22Rv1 (cell line): ENCODE measurements around the gene OR2V2.

Source experiments
- H3K27ac ChIP-seq: fragments of 450-650 bp; 2 replicates; pipeline ENCODE4 v1.5.1; 2017
- CTCF ChIP-seq: fragments of 450-650 bp; IDR thresholded peaks from 2 replicates; pipeline ENCODE4 v1.5.1; 2017; ENCODE audit warnings: mild to moderate bottlenecking
- ZFX ChIP-seq: fragments of 450-650 bp; IDR thresholded peaks from 2 replicates; pipeline ENCODE4 v1.6.1; 2017; ENCODE audit warnings: antibody characterized with exemption, borderline replicate concordance

Gene OR2V2

GRCh38 chr5:181153814-181154213, 6.4 kb downstream of the OR2V2 start:
- TF ChIP-seq ZFX (no peak), CTCF (no peak)
- H3K27ac ChIP-seq, result no peak overlapping the region

- H3K27ac ChIP-seq, result no peak overlapping the region
- no peak for TF ChIP-seq ZFX
- TF ChIP-seq CTCF, result no peak
Observed at GRCh38 chr5:181156758-181157157, 9.4 kb downstream of the OR2V2 start.

GRCh38 chr5:181158869-181159268, 11.5 kb downstream of the OR2V2 start:
- no peak for TF ChIP-seq CTCF
- no peak for TF ChIP-seq ZFX

GRCh38 chr5:181159286-181160151, 12.1 kb downstream of the OR2V2 start:
- TF ChIP-seq CTCF (peak; percentile 96), ZFX (no peak)
- H3K27ac ChIP-seq, result peak overlapping the region; percentile 69

More at GRCh38 chr5:181158869-181159268, 11.5 kb downstream of the OR2V2 start:
- no peak overlapping the region; the same call in 1 of the 2 replicates for H3K27ac ChIP-seq

GRCh38 chr5:181160152-181160754, 12.9 kb downstream of the OR2V2 start:
- H3K27ac ChIP-seq, result peak overlapping the region; percentile 69
- TF ChIP-seq ZFX (no peak), CTCF (no peak)

- peak overlapping the region; percentile 61 for H3K27ac ChIP-seq
Observed at GRCh38 chr5:181160755-181161533, 13.6 kb downstream of the OR2V2 start.

GRCh38 chr5:181161534-181162175, 14.3 kb downstream of the OR2V2 start:
- peak overlapping the region; percentile 61 for H3K27ac ChIP-seq
- TF ChIP-seq CTCF, result no peak
- no peak for TF ChIP-seq ZFX
